Measurements from ENCODE around the gene SMU1.

GRCh38 chr9:33025572-33026342 is 50.7 kb downstream of the SMU1 start:
- TF ChIP-seq EZH2phosphoT487 (IDR thresholded peaks at IDR 0.05; ENCODE audit: borderline replicate concordance) (no peak), CTCF (IDR thresholded peaks at IDR 0.05 in 2 of 3, conservative IDR thresholded peaks at IDR 0.05 in 1 of 3; ENCODE audit: borderline replicate concordance in 1 of 3, insufficient read depth in 1 of 3, low read depth in 2 of 3, low read length in 2 of 3) (no peak)

Data from HCT116 (cell line).